Spleen (tissue), 7 donors: Measurements from ENCODE around the gene HYAL2.

Experiments
- CTCF ChIP-seq, 11 experiments: fragments of 200-600 bp in 7 of 11; fragments of 450-650 bp in 4 of 11; sonication (generic) in 4 of 11; IDR thresholded peaks in 8 of 11; conservative IDR thresholded peaks in 3 of 11; 1 replicate in 7 of 11; 2 replicates in 4 of 11; pipeline versions ENCODE4 v1.4.0 to v1.8.0; 2016 to 2021; ENCODE audit warnings: antibody characterized with exemption in 11 of 11, inconsistent platforms in 4 of 11, mild to moderate bottlenecking in 1 of 11
- POLR2A ChIP-seq, 3 donors: fragments of 450-650 bp; IDR thresholded peaks; one replicate each; pipeline ENCODE4 v1.5.1; 2017; ENCODE audit warnings: antibody characterized with exemption in 3 of 3, mild to moderate bottlenecking in 1 of 3
- POLR2AphosphoS5 ChIP-seq, 3 donors: sonication (generic); formaldehyde crosslinking; IDR thresholded peaks; one replicate each; pipeline ENCODE4 v1.5.1; 2017; ENCODE audit warnings: antibody characterized with exemption in 3 of 3
- donor health status: DM: no; HTN: no; CAD: no; lungs with moderate emphysema.
- donor health status: DM: no; HTN: no; CAD: no.
- donor health status: DM: no; HTN: no; CAD: no.

GRCh38 chr3:50354850-50355249 lies 32.3 kb upstream of the HYAL2 start:
- TF ChIP-seq POLR2A (IDR thresholded peaks at IDR 0.05): no peak
- TF ChIP-seq POLR2AphosphoS5 (IDR thresholded peaks at IDR 0.05): peak in 1 of 3 donors; percentile 35
- no peak for TF ChIP-seq CTCF (IDR thresholded peaks at IDR 0.05 in 8 of 11, conservative IDR thresholded peaks at IDR 0.05 in 3 of 11)
